Thyroid gland (tissue), 4 donors: ENCODE data around the gene PSD.

Experiments
- CTCF ChIP-seq, 6 experiments: fragments of 200-600 bp in 3 of 6; fragments of 450-650 bp in 3 of 6; sonication (generic) in 3 of 6; IDR thresholded peaks; one replicate each; pipeline ENCODE4 v1.5.1; 2016 to 2019; ENCODE audit warnings: antibody characterized with exemption in 6 of 6, mild to moderate bottlenecking in 2 of 6, inconsistent platforms in 1 of 6, moderate library complexity in 1 of 6
- POLR2A ChIP-seq, 2 donors: fragments of 450-650 bp; IDR thresholded peaks; one replicate each; pipeline ENCODE4 v1.6.1; 2017; ENCODE audit warnings: antibody characterized with exemption in 2 of 2, mild to moderate bottlenecking in 2 of 2, moderate library complexity in 1 of 2

- TF ChIP-seq POLR2A (IDR thresholded peaks at IDR 0.05) (no peak), CTCF (IDR thresholded peaks at IDR 0.05) (no peak)
Measured at GRCh38 chr10:102458656-102459055, 40.1 kb upstream of the PSD start.
